Caco-2 (cell line): ENCODE measurements around the gene KIR3DL3. TPM values are rescaled to one million over a fixed set of nuclear protein-coding genes. Genes with fewer than 3 reads are reported as not detected.
"Not testable (repeated sequence)": the region's sequence is repeated elsewhere in the genome, so short reads cannot be mapped to it uniquely, and the experiment has no call there.

Experiments used
- BruUV-seq: library from RNA; stranded (reverse); fragments of 400-500 nt; replicated peaks from 2 replicates; lab custom pipeline; 2021; lab: Mats Ljungman, UMichigan
- CTCF ChIA-PET: fragments of 300-600 bp; sonication (Branson Sonifier 250); formaldehyde crosslinking; loops from one replicate; lab custom pipeline; 2022; ENCODE audit warnings: antibody characterized with exemption; lab: Charles Lee
- POLR2A ChIA-PET: fragments of 300-600 bp; sonication (Branson Sonifier 250); formaldehyde crosslinking; loops from one replicate; lab custom pipeline; 2022; ENCODE audit warnings: antibody characterized with exemption; lab: Charles Lee
- DNase-seq, 2 experiments: peaks; one replicate each; pipeline versions ENCODE4 v3.0.0 to v3.0.0-alpha.2; 2020 to 2022
- H3K27me3 ChIP-seq: replicated peaks from 2 replicates; pipeline ENCODE4 v1.6.0; 2011; ENCODE audit warnings: low read length; ENCODE audit not compliant: control insufficient read depth, insufficient read depth
- H3K36me3 ChIP-seq: 2 replicates; pipeline ENCODE4 v1.5.1; 2011; ENCODE audit warnings: low read length; ENCODE audit not compliant: control insufficient read depth, insufficient read depth
- H3K4me1 ChIP-seq: fragments of 250-450 bp; sonication (Bioruptor Pico); 2 replicates; pipeline ENCODE4 v1.5.1; 2020; ENCODE audit warnings: mild to moderate bottlenecking
- H3K4me3 ChIP-seq: 2 replicates; pipeline ENCODE4 v1.5.1; 2011; ENCODE audit warnings: low read depth, mild to moderate bottlenecking, control low read depth, low read length
- H3K9me3 ChIP-seq: fragments of 250-450 bp; sonication (Bioruptor Pico); 2 replicates; pipeline ENCODE4 v1.5.1; 2020; ENCODE audit warnings: mild to moderate bottlenecking, moderate library complexity
- H3K27ac Mint-ChIP-seq: one replicate; pipeline ENCODE4 v1.8.0; 2022; ENCODE audit warnings: mixed read lengths; ENCODE audit not compliant: unreplicated experiment
- H3K27me3 Mint-ChIP-seq: one replicate; pipeline ENCODE4 v1.8.0; 2022; ENCODE audit warnings: mixed read lengths; ENCODE audit not compliant: insufficient read depth, unreplicated experiment
- H3K36me3 Mint-ChIP-seq: one replicate; pipeline ENCODE4 v1.8.0; 2022; ENCODE audit warnings: mild to moderate bottlenecking, mixed read lengths; ENCODE audit not compliant: insufficient read depth, unreplicated experiment
- H3K4me1 Mint-ChIP-seq: one replicate; pipeline ENCODE4 v1.8.0; 2022; ENCODE audit warnings: low read depth, mixed read lengths; ENCODE audit not compliant: unreplicated experiment
- H3K4me3 Mint-ChIP-seq: one replicate; pipeline ENCODE4 v1.8.0; 2022; ENCODE audit warnings: mild to moderate bottlenecking, moderate library complexity, mixed read lengths; ENCODE audit not compliant: unreplicated experiment
- H3K9me3 Mint-ChIP-seq: one replicate; pipeline ENCODE4 v1.8.0; 2022; ENCODE audit warnings: mixed read lengths; ENCODE audit not compliant: unreplicated experiment
- intact Hi-C: fragments of 100-400 bp; cut with micrococcal nuclease; formaldehyde crosslinking; loops from one replicate; pipeline ENCODE4 v1.10.0; 2022; ENCODE audit not compliant: unreplicated experiment
- total RNA-seq: library from RNA; stranded (reverse); gene quantifications from 2 replicates; pipeline ENCODE4 v1.2.3, GENCODE V29; 2022
- TF ChIP-seq, protein P1 (sequence below), 2 experiments: fragments of 200-600 bp in 1 of 2; IDR thresholded peaks; 1 replicate in 1 of 2; 2 replicates in 1 of 2; pipeline versions ENCODE4 v1.5.1 to v1.8.0; 2011 to 2022; ENCODE audit warnings: antibody characterized with exemption in 1 of 2, control low read depth in 1 of 2, inconsistent platforms in 1 of 2, low read depth in 1 of 2, low read length in 1 of 2, mild to moderate bottlenecking in 1 of 2, moderate library complexity in 1 of 2; ENCODE audit not compliant: insufficient read depth in 1 of 2, severe bottlenecking in 1 of 2, unreplicated experiment in 1 of 2

The KIR3DL3 gene
- total RNA-seq, 1 experiment from 2014 or later, result not detected

DNA sequence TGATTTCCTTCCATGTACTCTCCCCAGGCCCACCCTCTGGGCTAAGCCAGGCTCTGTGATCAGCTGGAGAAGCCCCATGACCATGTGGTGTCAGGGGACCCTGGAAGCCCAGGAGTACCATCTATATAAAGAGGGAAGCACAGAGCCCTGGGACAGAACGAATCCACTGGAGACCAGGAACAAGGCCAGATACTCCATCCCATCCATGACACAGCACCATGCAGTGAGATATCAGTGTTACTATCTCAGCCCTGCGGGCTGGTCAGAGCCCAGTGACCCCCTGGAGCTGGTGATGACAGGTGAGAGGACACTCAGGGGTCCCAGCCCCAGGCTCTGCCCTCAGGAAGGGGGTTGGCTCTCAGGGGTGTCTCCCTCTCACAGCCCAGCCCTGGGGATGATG is 27.5 kb upstream of the KIR3DL3 start:
- DNase-seq, result no peak
- Histone ChIP-seq H3K36me3 (no peaks in the 10 kb centered on the region), H3K4me1 (no peaks in the 10 kb centered on the region), H3K4me3 (no peak overlapping the region), H3K27me3 (no peaks in the 10 kb centered on the region; the same call in 1 of the 2 replicates), H3K9me3 (no peaks in the 10 kb centered on the region)
- TF ChIP-seq, protein P1, sequence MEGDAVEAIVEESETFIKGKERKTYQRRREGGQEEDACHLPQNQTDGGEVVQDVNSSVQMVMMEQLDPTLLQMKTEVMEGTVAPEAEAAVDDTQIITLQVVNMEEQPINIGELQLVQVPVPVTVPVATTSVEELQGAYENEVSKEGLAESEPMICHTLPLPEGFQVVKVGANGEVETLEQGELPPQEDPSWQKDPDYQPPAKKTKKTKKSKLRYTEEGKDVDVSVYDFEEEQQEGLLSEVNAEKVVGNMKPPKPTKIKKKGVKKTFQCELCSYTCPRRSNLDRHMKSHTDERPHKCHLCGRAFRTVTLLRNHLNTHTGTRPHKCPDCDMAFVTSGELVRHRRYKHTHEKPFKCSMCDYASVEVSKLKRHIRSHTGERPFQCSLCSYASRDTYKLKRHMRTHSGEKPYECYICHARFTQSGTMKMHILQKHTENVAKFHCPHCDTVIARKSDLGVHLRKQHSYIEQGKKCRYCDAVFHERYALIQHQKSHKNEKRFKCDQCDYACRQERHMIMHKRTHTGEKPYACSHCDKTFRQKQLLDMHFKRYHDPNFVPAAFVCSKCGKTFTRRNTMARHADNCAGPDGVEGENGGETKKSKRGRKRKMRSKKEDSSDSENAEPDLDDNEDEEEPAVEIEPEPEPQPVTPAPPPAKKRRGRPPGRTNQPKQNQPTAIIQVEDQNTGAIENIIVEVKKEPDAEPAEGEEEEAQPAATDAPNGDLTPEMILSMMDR (IDR thresholded peaks at IDR 0.05; ENCODE audit: insufficient read depth in 1 of 2, low read depth in 1 of 2, low read length in 1 of 2, severe bottlenecking in 1 of 2, unreplicated experiment in 1 of 2), result no peak
- H3K27me3 Mint-ChIP-seq, result peaks cover 28% of the 10 kb centered on the region
- H3K4me1 Mint-ChIP-seq, result no peaks in the 10 kb centered on the region
- ChIA-PET POLR2A (no interaction called here), CTCF (no interaction called here)
- intact Hi-C loops, result no loop called here
- BruUV-seq, result no TSS peak
- no peaks in the 10 kb centered on the region for H3K36me3 Mint-ChIP-seq
- H3K9me3 Mint-ChIP-seq, result no peaks in the 10 kb centered on the region
- no peak overlapping the region for H3K27ac Mint-ChIP-seq
- no peak overlapping the region for H3K4me3 Mint-ChIP-seq

DNA sequence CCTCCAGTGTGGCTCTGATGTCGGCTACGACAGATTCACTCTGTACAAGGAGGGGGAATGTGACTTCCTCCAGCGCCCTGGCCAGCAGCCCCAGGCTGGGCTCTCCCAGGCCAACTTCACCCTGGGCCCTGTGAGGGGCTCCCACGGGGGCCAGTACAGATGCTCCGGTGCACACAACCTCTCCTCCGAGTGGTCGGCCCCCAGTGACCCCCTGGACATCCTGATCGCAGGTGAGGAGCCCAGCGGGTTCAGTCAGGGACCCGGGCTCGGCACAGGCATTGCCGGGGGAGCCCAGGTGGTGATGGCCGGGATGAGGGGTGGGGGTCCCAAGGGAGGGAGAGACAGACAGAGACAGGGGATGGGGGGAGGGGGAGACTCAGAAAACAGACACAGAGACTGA is 26.5 kb upstream of the KIR3DL3 start:
- H3K36me3 ChIP-seq, H3K36me3 Mint-ChIP-seq, H3K27ac Mint-ChIP-seq, intact Hi-C loops, H3K4me1 Mint-ChIP-seq, H3K9me3 Mint-ChIP-seq, BruUV-seq, H3K9me3 ChIP-seq, H3K27me3 ChIP-seq, H3K4me3 ChIP-seq, POLR2A ChIA-PET, DNase-seq, CTCF ChIA-PET, H3K4me3 Mint-ChIP-seq, H3K4me1 ChIP-seq: not testable (repeated sequence)
- peaks cover 28% of the 10 kb centered on the region for H3K27me3 Mint-ChIP-seq

DNA sequence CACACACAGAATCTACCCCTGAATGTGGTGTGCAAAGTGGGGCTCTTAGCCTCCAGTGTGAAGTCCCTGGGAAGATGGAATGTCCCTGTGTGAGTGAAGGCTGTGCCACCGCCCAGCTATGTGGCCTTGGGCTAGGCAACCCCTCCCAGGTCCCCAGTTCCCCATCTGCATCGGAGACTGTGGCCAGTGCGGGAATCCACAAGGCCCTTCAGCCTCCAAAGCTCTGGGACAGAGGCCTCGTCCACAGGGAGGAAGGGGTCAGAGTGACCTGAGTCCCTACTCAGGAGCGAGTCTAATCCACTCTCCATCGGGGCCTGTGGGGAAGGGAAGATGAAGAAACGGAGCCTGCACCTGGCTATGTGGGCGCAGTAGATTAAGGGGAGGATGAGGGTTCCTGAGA is 19.3 kb upstream of the KIR3DL3 start:
- BruUV-seq, result no TSS peak
- Mint-ChIP-seq H3K27me3 (peaks cover 30% of the 10 kb centered on the region), H3K9me3 (no peaks in the 10 kb centered on the region), H3K4me3 (no peak overlapping the region), H3K27ac (no peak overlapping the region), H3K4me1 (no peaks in the 10 kb centered on the region), H3K36me3 (no peaks in the 10 kb centered on the region)
- H3K9me3 ChIP-seq, result no peaks in the 10 kb centered on the region
- no peaks in the 10 kb centered on the region for H3K4me1 ChIP-seq
- no peak overlapping the region for H3K4me3 ChIP-seq
- TF ChIP-seq, protein P1 (IDR thresholded peaks at IDR 0.05; ENCODE audit: insufficient read depth in 1 of 2, low read depth in 1 of 2, low read length in 1 of 2, severe bottlenecking in 1 of 2, unreplicated experiment in 1 of 2), result no peak
- intact Hi-C loops, result no loop called here
- ChIA-PET CTCF (no interaction called here), POLR2A (no interaction called here)
- no peak for DNase-seq
- H3K27me3 ChIP-seq, result no peaks in the 10 kb centered on the region; the same call in 1 of the 2 replicates
- H3K36me3 ChIP-seq, result no peaks in the 10 kb centered on the region

DNA sequence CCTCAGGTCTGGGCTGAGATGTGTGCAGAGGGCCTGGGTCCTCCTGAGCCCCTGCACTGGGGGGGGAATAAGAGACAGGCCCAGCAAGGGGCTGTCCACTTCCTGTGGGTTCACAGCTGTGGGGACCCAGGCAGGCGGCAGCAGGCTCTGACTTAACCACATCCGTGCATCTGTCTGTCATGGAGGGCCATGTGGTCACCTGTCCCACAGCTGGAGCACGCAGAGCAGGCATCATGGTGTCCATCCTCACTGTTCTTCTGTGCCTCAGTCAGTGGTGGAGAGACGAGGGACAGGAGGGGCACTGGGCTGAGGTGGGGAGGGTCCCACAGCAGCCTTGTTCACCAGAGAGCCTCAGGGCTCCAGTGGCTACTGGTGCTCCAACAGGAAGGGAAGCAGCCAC is 16.3 kb upstream of the KIR3DL3 start:
- intact Hi-C loops, result no loop called here
- no peak for DNase-seq
- no peak overlapping the region for H3K4me3 ChIP-seq
- no peaks in the 10 kb centered on the region for H3K9me3 ChIP-seq
- no peak overlapping the region for H3K4me3 Mint-ChIP-seq
- TF ChIP-seq, protein P1 (IDR thresholded peaks at IDR 0.05; ENCODE audit: insufficient read depth in 1 of 2, low read depth in 1 of 2, low read length in 1 of 2, severe bottlenecking in 1 of 2, unreplicated experiment in 1 of 2), result no peak
- H3K4me1 Mint-ChIP-seq, result no peaks in the 10 kb centered on the region
- no peaks in the 10 kb centered on the region for H3K36me3 Mint-ChIP-seq
- POLR2A ChIA-PET, result no interaction called here
- H3K4me1 ChIP-seq, result no peaks in the 10 kb centered on the region
- no TSS peak for BruUV-seq
- H3K36me3 ChIP-seq, result no peaks in the 10 kb centered on the region
- peaks cover 26% of the 10 kb centered on the region for H3K27me3 Mint-ChIP-seq
- no peak overlapping the region for H3K27ac Mint-ChIP-seq
- CTCF ChIA-PET, result no interaction called here
- no peaks in the 10 kb centered on the region for H3K27me3 ChIP-seq
- no peaks in the 10 kb centered on the region for H3K9me3 Mint-ChIP-seq
